H1 (cell line): Measurements from ENCODE around the gene ZNF644. TPM values are rescaled to one million over a fixed set of nuclear protein-coding genes. Genes with fewer than 3 reads are reported as not detected.

Experiments
- CTCF ChIA-PET: fragments of 300-600 bp; sonication (Branson Sonifier 250); formaldehyde crosslinking; loops from one replicate; lab custom pipeline; 2021; ENCODE audit not compliant: partially characterized antibody; lab: Charles Lee
- POLR2A ChIA-PET: fragments of 300-600 bp; sonication (Branson Sonifier 250); formaldehyde crosslinking; loops from one replicate; lab custom pipeline; 2021; ENCODE audit warnings: inconsistent platforms; ENCODE audit not compliant: partially characterized antibody; lab: Charles Lee
- DNase-seq, 2 experiments: peaks; one replicate each; pipeline versions ENCODE4 v3.0.0 to v3.0.0-alpha.2; 2010 to 2022; ENCODE audit warnings: low spot score in 2 of 2, low read depth in 1 of 2, mixed read lengths in 1 of 2
- FAIRE-seq: peaks from 2 replicates; lab custom pipeline; 2011; peaks lifted over from hg19 to GRCh38; lab: Jason Lieb, UNC
- H2AFZ ChIP-seq: 2 replicates; pipeline ENCODE4 v1.8.1; 2012; ENCODE audit warnings: low read length, inconsistent platforms
- H2AK5ac ChIP-seq: 2 replicates; pipeline ENCODE4 v1.6.1; 2013; ENCODE audit warnings: low read depth, low read length
- H2BK120ac ChIP-seq: replicated peaks from 2 replicates; pipeline ENCODE3; 2013; ENCODE audit warnings: low read depth, low read length, inconsistent platforms
- H2BK12ac ChIP-seq: 2 replicates; pipeline ENCODE4 v1.6.1; 2013; ENCODE audit warnings: low read depth, low read length
- H2BK15ac ChIP-seq: 2 replicates; pipeline ENCODE4 v1.6.1; 2013; ENCODE audit warnings: low read length
- H2BK20ac ChIP-seq: 2 replicates; pipeline ENCODE4 v1.6.1; 2013; ENCODE audit warnings: low read length
- H2BK5ac ChIP-seq: 2 replicates; pipeline ENCODE4 v1.6.1; 2013; ENCODE audit warnings: low read depth, low read length
- H3K14ac ChIP-seq: 2 replicates; pipeline ENCODE4 v1.6.1; 2013; ENCODE audit warnings: inconsistent platforms; ENCODE audit not compliant: insufficient read length
- H3K18ac ChIP-seq: 2 replicates; pipeline ENCODE4 v1.6.1; 2013; ENCODE audit warnings: low read length; ENCODE audit errors: extremely low read depth
- H3K23ac ChIP-seq: 2 replicates; pipeline ENCODE4 v1.6.1; 2013; ENCODE audit warnings: inconsistent platforms; ENCODE audit not compliant: insufficient read length
- H3K23me2 ChIP-seq: 2 replicates; pipeline ENCODE4 v1.6.1; 2013; ENCODE audit warnings: low read depth, low read length
- H3K27ac ChIP-seq: 2 replicates; pipeline ENCODE4 v1.6.1; 2011; ENCODE audit warnings: low read depth, low read length, inconsistent platforms
- H3K27me3 ChIP-seq, 4 experiments: replicated peaks in 1 of 4; 1 replicate in 1 of 4; 2 replicates in 3 of 4; pipeline versions ENCODE4 v1.6.1 to v1.8.1; 2011 to 2013; ENCODE audit warnings: low read length in 3 of 4, mild to moderate bottlenecking in 3 of 4, inconsistent platforms in 2 of 4, mixed read lengths in 2 of 4, moderate library complexity in 1 of 4; ENCODE audit not compliant: control insufficient read depth in 3 of 4, insufficient read depth in 3 of 4; ENCODE audit errors: extremely low read depth in 1 of 4
- H3K36me3 ChIP-seq, 4 experiments: 2 replicates each; pipeline versions ENCODE4 v1.6.1 to v1.8.1; 2011 to 2013; ENCODE audit warnings: mild to moderate bottlenecking in 4 of 4, low read length in 3 of 4, moderate library complexity in 2 of 4, control low read depth in 1 of 4, inconsistent platforms in 1 of 4; ENCODE audit not compliant: insufficient read depth in 4 of 4, control insufficient read depth in 2 of 4
- H3K4ac ChIP-seq: replicated peaks from 2 replicates; pipeline ENCODE3; 2013; ENCODE audit warnings: low read length, low read depth, mixed read lengths, inconsistent platforms; ENCODE audit not compliant: insufficient read length
- H3K4me1 ChIP-seq, 4 experiments: replicated peaks in 1 of 4; 1 replicate in 1 of 4; 2 replicates in 3 of 4; pipeline versions ENCODE4 v1.6.1 to v1.8.1; 2011 to 2013; ENCODE audit warnings: low read length in 3 of 4, inconsistent platforms in 2 of 4, mixed read lengths in 1 of 4; ENCODE audit not compliant: insufficient read depth in 4 of 4, control insufficient read depth in 3 of 4
- H3K4me2 ChIP-seq, 2 experiments: 2 replicates each; pipeline versions ENCODE4 v1.6.1 to v1.8.1; 2011 to 2013; ENCODE audit warnings: low read depth in 2 of 2, low read length in 2 of 2, control low read depth in 1 of 2, inconsistent platforms in 1 of 2, mild to moderate bottlenecking in 1 of 2; ENCODE audit not compliant: insufficient read depth in 1 of 2
- H3K4me3 ChIP-seq, 4 experiments: fragments of 200-600, 300-600 bp in 1 of 4; sonication (generic), shearing (Covaris generic), sonication (Bioruptor Twin) in 1 of 4; 2 replicates each; pipeline versions ENCODE4 v1.5.1 to v1.8.1; 2011 to 2016; ENCODE audit warnings: low read length in 4 of 4, low read depth in 3 of 4, control low read depth in 2 of 4, inconsistent platforms in 2 of 4, mild to moderate bottlenecking in 2 of 4, mixed read lengths in 1 of 4, moderate library complexity in 1 of 4; ENCODE audit not compliant: insufficient read depth in 2 of 4; ENCODE audit errors: extremely low read depth in 1 of 4
- H3K56ac ChIP-seq: replicated peaks from 2 replicates; pipeline ENCODE3; 2013; ENCODE audit warnings: low read depth, mild to moderate bottlenecking, mixed read lengths, low read length, inconsistent platforms; ENCODE audit not compliant: insufficient read length
- H3K79me1 ChIP-seq: 2 replicates; pipeline ENCODE4 v1.6.1; 2013; ENCODE audit warnings: low read depth, low read length, control low read depth
- H3K79me2 ChIP-seq, 2 experiments: 2 replicates each; pipeline versions ENCODE4 v1.6.1 to v1.8.1; 2012 to 2013; ENCODE audit warnings: low read length in 2 of 2, mild to moderate bottlenecking in 2 of 2, inconsistent platforms in 1 of 2; ENCODE audit not compliant: insufficient read depth in 2 of 2, control insufficient read depth in 1 of 2
- H3K9ac ChIP-seq, 4 experiments: replicated peaks in 1 of 4; 1 replicate in 1 of 4; 2 replicates in 3 of 4; pipeline versions ENCODE4 v1.6.1 to v1.8.1; 2011 to 2013; ENCODE audit warnings: low read depth in 3 of 4, low read length in 3 of 4, control low read depth in 2 of 4, mild to moderate bottlenecking in 2 of 4, moderate library complexity in 2 of 4, inconsistent platforms in 1 of 4; ENCODE audit errors: extremely low read depth in 1 of 4
- H3K9me3 ChIP-seq, 2 experiments: 2 replicates each; pipeline versions ENCODE4 v1.6.1 to v1.8.1; 2012 to 2013; ENCODE audit warnings: mild to moderate bottlenecking in 2 of 2, moderate library complexity in 2 of 2, control low read depth in 1 of 2, inconsistent platforms in 1 of 2, low read depth in 1 of 2, low read length in 1 of 2, mixed read lengths in 1 of 2; ENCODE audit not compliant: insufficient read depth in 2 of 2
- H4K20me1 ChIP-seq, 2 experiments: replicated peaks in 1 of 2; 2 replicates each; pipeline versions ENCODE3 to v1.8.1; 2011 to 2013; ENCODE audit warnings: inconsistent platforms in 2 of 2, low read length in 2 of 2, mild to moderate bottlenecking in 1 of 2; ENCODE audit not compliant: insufficient read depth in 2 of 2, control insufficient read depth in 1 of 2
- H4K5ac ChIP-seq: 2 replicates; pipeline ENCODE4 v1.6.1; 2013; ENCODE audit warnings: low read length, low read depth, mixed read lengths, inconsistent platforms; ENCODE audit not compliant: insufficient read length
- H4K8ac ChIP-seq: 2 replicates; pipeline ENCODE4 v1.8.0; 2013; ENCODE audit warnings: mild to moderate bottlenecking, moderate library complexity, low read length, inconsistent platforms; ENCODE audit not compliant: insufficient read depth; ENCODE audit errors: extremely low read depth
- H4K91ac ChIP-seq: replicated peaks from 2 replicates; pipeline ENCODE3; 2013; ENCODE audit warnings: low read length, mixed read lengths, inconsistent platforms; ENCODE audit not compliant: insufficient read length
- BRCA1 ChIP-seq: IDR thresholded peaks from 2 replicates; pipeline ENCODE4 v1.6.1; 2012; ENCODE audit warnings: low read depth, low read length, improper control_type of control experiment
- CHD2 ChIP-seq: IDR thresholded peaks from 2 replicates; pipeline ENCODE4 v1.6.1; 2012; ENCODE audit warnings: low read length, improper control_type of control experiment
- CTCF ChIP-seq, 3 experiments: IDR thresholded peaks; 1 replicate in 2 of 3; 2 replicates in 1 of 3; pipeline versions ENCODE4 v1.5.1 to v1.6.1; 2011; ENCODE audit warnings: low read length in 3 of 3, mild to moderate bottlenecking in 3 of 3, inconsistent platforms in 2 of 3, low read depth in 1 of 3, moderate library complexity in 1 of 3; ENCODE audit not compliant: insufficient read depth in 1 of 3; ENCODE audit errors: control extremely low read depth in 1 of 3
- GABPA ChIP-seq: IDR thresholded peaks from 2 replicates; pipeline ENCODE4 v1.6.1; 2011; ENCODE audit warnings: mild to moderate bottlenecking, low read length, moderate library complexity, borderline replicate concordance; ENCODE audit not compliant: insufficient read depth
- NRF1 ChIP-seq: IDR thresholded peaks from 2 replicates; pipeline ENCODE4 v1.6.1; 2011; ENCODE audit warnings: mild to moderate bottlenecking, low read depth, low read length, improper control_type of control experiment
- RBBP5 ChIP-seq: IDR thresholded peaks from 2 replicates; pipeline ENCODE4 v1.7.1; 2012; ENCODE audit warnings: low read depth, mild to moderate bottlenecking, inconsistent platforms, low read length, moderate library complexity, borderline replicate concordance
- USF2 ChIP-seq: IDR thresholded peaks from 2 replicates; pipeline ENCODE4 v1.6.1; 2011; ENCODE audit warnings: low read length, improper control_type of control experiment
- WGBS, 2 experiments: shearing (Covaris generic) in 1 of 2; methylation state at CpG; one replicate each; pipeline versions ENCODE4 v1.1.6 to v1.1.7; 2013 to 2015; ENCODE audit warnings: low lambda C conversion rate in 2 of 2, mixed read lengths in 2 of 2, inconsistent platforms in 1 of 2, low coverage in 1 of 2, missing lambda C conversion rate in 1 of 2; ENCODE audit not compliant: insufficient replicate concordance in 2 of 2, insufficient coverage in 1 of 2, insufficient read length in 1 of 2; ENCODE audit errors: extremely low coverage in 1 of 2, missing lambda C conversion rate in 1 of 2; 5-methylcytosine and 5-hydroxymethylcytosine counted together
- polyA plus RNA-seq, 7 experiments: library from polyadenylated mRNA; depleted of rRNA in 3 of 7; stranded (reverse) in 5 of 7; unstranded in 2 of 7; fragments of >200 nt in 5 of 7; fragments of 200-250 nt in 2 of 7; gene quantifications; 1 replicate in 5 of 7; 2 replicates in 1 of 7; 4 replicates in 1 of 7; pipeline versions ENCODE4 v1.2.1 to v1.2.3, GENCODE V29; 2011 to 2013; ENCODE audit warnings: missing spikeins in 2 of 7, mixed read lengths in 2 of 7
- total RNA-seq: library from RNA; stranded (reverse); fragmentation: NEBNext Ultra II Directional; extraction: Animal tissue kit (Norgen Biotek cat#: 25700); gene quantifications from 2 replicates; pipeline ENCODE4 v1.2.1, GENCODE V29; 2021
- TF ChIP-seq, protein P1 (sequence below): IDR thresholded peaks from 2 replicates; pipeline ENCODE4 v1.6.1; 2012; ENCODE audit warnings: low read length, inconsistent platforms

Gene ZNF644
- total and polyA plus RNA-seq, 2 of the 8 experiments (the other 6 are each of a cell fraction or from before 2014, with no cell fraction given), result 14.5 to 93.5 TPM

- H2BK15ac ChIP-seq, result no peak overlapping the region
- H4K8ac ChIP-seq, result no peak overlapping the region
- no peak overlapping the region for H3K4ac ChIP-seq
- H3K4me1 ChIP-seq, result peaks cover 0 to 5% (median 0%) of the 10 kb centered on the region in 4 experiments; a peak in 1 of 7 replicates
- H3K79me2 ChIP-seq, result peaks cover 0 to 82% of the 10 kb centered on the region in 2 experiments; a peak in 3 of 4 replicates
- H3K4me2 ChIP-seq, result no peak overlapping the region
- H2BK20ac ChIP-seq, result no peak overlapping the region
- no peak overlapping the region for H3K18ac ChIP-seq
- no peak overlapping the region for H2BK120ac ChIP-seq
- FAIRE-seq (no peak), DNase-seq (no peak)
- POLR2A ChIA-PET, result interaction anchor here (0.6 to 0.7 kb wide), 2 partner anchors 19 to 835 kb away, joined by 3 read pairs; no protein-coding TSS in a partner anchor
- no peak overlapping the region for H3K27ac ChIP-seq
- H3K23me2 ChIP-seq, result no peaks in the 10 kb centered on the region
- CTCF ChIA-PET, result interaction anchor here (0.9 kb wide), 1 partner anchor 224 kb away, joined by 3 read pairs; no protein-coding TSS in a partner anchor
- H2BK12ac ChIP-seq, result no peak overlapping the region
- no peak overlapping the region for H2AK5ac ChIP-seq
- no peak overlapping the region for H2AFZ ChIP-seq
- no peak overlapping the region for H3K56ac ChIP-seq
- H3K36me3 ChIP-seq, result peaks cover 7 to 47% (median 15%) of the 10 kb centered on the region in 4 experiments
- no peak overlapping the region for H3K14ac ChIP-seq
- WGBS, 2 experiments, result 90% methylated on average over 2 of the region's 2 CpGs; no CpG with 5 or more reads in 1 of the 2 experiments
- H4K5ac ChIP-seq, result no peak overlapping the region
- H3K9me3 ChIP-seq, result no peaks in the 10 kb centered on the region
- no peak overlapping the region for H2BK5ac ChIP-seq
- H3K79me1 ChIP-seq, result no peaks in the 10 kb centered on the region
- H3K9ac ChIP-seq, result no peak overlapping the region
- H4K91ac ChIP-seq, result no peak overlapping the region
- H3K23ac ChIP-seq, result no peak overlapping the region
- H3K27me3 ChIP-seq, result no peaks in the 10 kb centered on the region
- H3K4me3 ChIP-seq, result no peak overlapping the region
- peaks cover 6% of the 10 kb centered on the region in 2 experiments for H4K20me1 ChIP-seq
- TF ChIP-seq RBBP5 (no peak), BRCA1 (no peak), USF2 (no peak), NRF1 (no peak), GABPA (no peak), CTCF (IDR thresholded peaks at IDR 0.05; ENCODE audit: control extremely low read depth in 1 of 3, insufficient read depth in 1 of 3, low read depth in 1 of 3, low read length in 3 of 3) (no peak), CHD2 (no peak)
- TF ChIP-seq, protein P1, sequence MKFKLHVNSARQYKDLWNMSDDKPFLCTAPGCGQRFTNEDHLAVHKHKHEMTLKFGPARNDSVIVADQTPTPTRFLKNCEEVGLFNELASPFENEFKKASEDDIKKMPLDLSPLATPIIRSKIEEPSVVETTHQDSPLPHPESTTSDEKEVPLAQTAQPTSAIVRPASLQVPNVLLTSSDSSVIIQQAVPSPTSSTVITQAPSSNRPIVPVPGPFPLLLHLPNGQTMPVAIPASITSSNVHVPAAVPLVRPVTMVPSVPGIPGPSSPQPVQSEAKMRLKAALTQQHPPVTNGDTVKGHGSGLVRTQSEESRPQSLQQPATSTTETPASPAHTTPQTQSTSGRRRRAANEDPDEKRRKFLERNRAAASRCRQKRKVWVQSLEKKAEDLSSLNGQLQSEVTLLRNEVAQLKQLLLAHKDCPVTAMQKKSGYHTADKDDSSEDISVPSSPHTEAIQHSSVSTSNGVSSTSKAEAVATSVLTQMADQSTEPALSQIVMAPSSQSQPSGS, result no peak
These were observed 81.1 kb downstream of the ZNF644 start for GRCh38 chr1:90940746-90941145.
